GM12878 (cell line): ENCODE results near the gene HMG20B. TPM values are rescaled to one million over a fixed set of nuclear protein-coding genes. Genes with fewer than 3 reads are reported as not detected.
A peak's percentile ranks its signal among the peaks of the same experiment; 100 is the strongest.

Source experiments
- GATAD2B ChIP-seq: fragments of 450-650 bp; conservative IDR thresholded peaks from 2 replicates; pipeline ENCODE4 v1.6.1; 2017; ENCODE audit warnings: low read depth, mild to moderate bottlenecking, moderate library complexity
- HSF1 ChIP-seq: fragments of 150-350 bp; IDR thresholded peaks from 2 replicates; pipeline ENCODE4 v1.6.1; 2014; ENCODE audit warnings: mild to moderate bottlenecking, low read depth, low read length
- IKZF1 ChIP-seq: fragments of 450-650 bp; conservative IDR thresholded peaks from 2 replicates; pipeline ENCODE4 v1.6.1; 2017; ENCODE audit warnings: antibody characterized with exemption, mild to moderate bottlenecking
- MEF2A ChIP-seq: IDR thresholded peaks from 2 replicates; pipeline ENCODE4 v1.6.1; 2011; ENCODE audit warnings: low read depth, mild to moderate bottlenecking, low read length, moderate library complexity; ENCODE audit not compliant: insufficient read depth
- MYC ChIP-seq: IDR thresholded peaks from 2 replicates; pipeline ENCODE4 v1.6.1; 2011; ENCODE audit warnings: mild to moderate bottlenecking, low read length, moderate library complexity, inconsistent platforms; ENCODE audit not compliant: insufficient read depth, insufficient replicate concordance, insufficient read length, severe bottlenecking
- NFYB ChIP-seq: IDR thresholded peaks from 2 replicates; pipeline ENCODE4 v1.6.1; 2011; ENCODE audit warnings: low read depth, mild to moderate bottlenecking, low read length, improper control_type of control experiment, moderate library complexity; ENCODE audit not compliant: insufficient read depth
- PAX5 ChIP-seq: IDR thresholded peaks from 2 replicates; pipeline ENCODE4 v1.6.1; 2011; ENCODE audit warnings: low read depth, low read length, borderline replicate concordance
- PAX8 ChIP-seq: fragments of 450-650 bp; IDR thresholded peaks from 2 replicates; pipeline ENCODE4 v1.6.1; 2017; ENCODE audit warnings: mild to moderate bottlenecking, moderate library complexity
- POLR2A ChIP-seq: IDR thresholded peaks from 2 replicates; pipeline ENCODE4 v1.6.1; 2011; ENCODE audit warnings: low read depth, mild to moderate bottlenecking, low read length
- REST ChIP-seq: IDR thresholded peaks from 2 replicates; pipeline ENCODE4 v1.6.1; 2012; ENCODE audit warnings: mild to moderate bottlenecking, low read depth, low read length
- SMAD5 ChIP-seq: IDR thresholded peaks from 2 replicates; pipeline ENCODE4 v1.6.1; 2016; ENCODE audit warnings: antibody characterized with exemption, low read depth
- TCF12 ChIP-seq: IDR thresholded peaks from 2 replicates; pipeline ENCODE4 v1.6.1; 2011; ENCODE audit warnings: low read depth, mild to moderate bottlenecking, low read length
- TCF3 ChIP-seq: IDR thresholded peaks from 2 replicates; pipeline ENCODE4 v1.6.1; 2012; ENCODE audit warnings: low read depth, mild to moderate bottlenecking, low read length, borderline replicate concordance; ENCODE audit not compliant: insufficient read depth
- TCF7 ChIP-seq: IDR thresholded peaks from 2 replicates; pipeline ENCODE4 v1.6.1; 2014; ENCODE audit warnings: antibody characterized with exemption, borderline replicate concordance
- ZNF217 ChIP-seq: fragments of 450-650 bp; IDR thresholded peaks from 2 replicates; pipeline ENCODE4 v1.6.1; 2017; ENCODE audit warnings: antibody characterized with exemption, mild to moderate bottlenecking
- ZNF24 ChIP-seq: fragments of 450-650 bp; IDR thresholded peaks from 2 replicates; pipeline ENCODE4 v1.6.1; 2017; ENCODE audit warnings: antibody characterized with exemption, mild to moderate bottlenecking
- ZSCAN29 ChIP-seq: fragments of 450-650 bp; IDR thresholded peaks from 2 replicates; pipeline ENCODE4 v1.6.1; 2017; ENCODE audit warnings: mild to moderate bottlenecking, moderate library complexity
- polyA plus RNA-seq, 11 experiments: library from polyadenylated mRNA; depleted of rRNA in 4 of 11; unstranded in 6 of 11; stranded (reverse) in 5 of 11; fragments of >200 nt; fragmentation: Nextera tagmentation in 4 of 11; fragmentation: Illumina TruSeq in 1 of 11; extraction: Ambion mirVana in 4 of 11; extraction: Trizol in 1 of 11; gene quantifications; 1 replicate in 1 of 11; 2 replicates in 10 of 11; pipeline versions ENCODE4 v1.2.1 to v1.2.3, GENCODE V29; 2011 to 2016; ENCODE audit warnings: inconsistent platforms in 2 of 11, missing spikeins in 2 of 11, low read depth in 1 of 11
- total RNA-seq, 4 experiments: library from RNA; depleted of rRNA in 3 of 4; stranded (reverse); fragments of >200 nt in 3 of 4; fragmentation: Illumina TruSeq in 1 of 4; extraction: Trizol in 1 of 4; gene quantifications; 2 replicates each; pipeline versions ENCODE4 v1.2.1 to v1.2.3, GENCODE V29; 2013 to 2021
- TF ChIP-seq, protein P1 (sequence below): IDR thresholded peaks from 2 replicates; pipeline ENCODE4 v1.6.1; 2011; ENCODE audit warnings: low read depth, low read length, improper control_type of control experiment, borderline replicate concordance
- TF ChIP-seq, protein P2 (sequence below), 3 experiments: IDR thresholded peaks in 2 of 3; conservative IDR thresholded peaks in 1 of 3; 2 replicates each; pipeline ENCODE4 v1.5.1; 2011; ENCODE audit warnings: low read depth in 3 of 3, low read length in 3 of 3, mild to moderate bottlenecking in 3 of 3, control low read depth in 2 of 3, moderate library complexity in 2 of 3, inconsistent platforms in 1 of 3, mixed read lengths in 1 of 3; ENCODE audit not compliant: control insufficient read depth in 2 of 3, insufficient read depth in 1 of 3; ENCODE audit errors: extremely low read depth in 1 of 3
- TF ChIP-seq, protein P3 (sequence below): fragments of 450-650 bp; IDR thresholded peaks from 2 replicates; pipeline ENCODE4 v1.6.1; 2017; ENCODE audit warnings: borderline replicate concordance

Gene HMG20B
- total and polyA plus RNA-seq, 10 of the 15 experiments (the other 5 are each of a cell fraction or from before 2014, with no cell fraction given) = 0.37 to 92.7 (median 47.0) TPM

DNA sequence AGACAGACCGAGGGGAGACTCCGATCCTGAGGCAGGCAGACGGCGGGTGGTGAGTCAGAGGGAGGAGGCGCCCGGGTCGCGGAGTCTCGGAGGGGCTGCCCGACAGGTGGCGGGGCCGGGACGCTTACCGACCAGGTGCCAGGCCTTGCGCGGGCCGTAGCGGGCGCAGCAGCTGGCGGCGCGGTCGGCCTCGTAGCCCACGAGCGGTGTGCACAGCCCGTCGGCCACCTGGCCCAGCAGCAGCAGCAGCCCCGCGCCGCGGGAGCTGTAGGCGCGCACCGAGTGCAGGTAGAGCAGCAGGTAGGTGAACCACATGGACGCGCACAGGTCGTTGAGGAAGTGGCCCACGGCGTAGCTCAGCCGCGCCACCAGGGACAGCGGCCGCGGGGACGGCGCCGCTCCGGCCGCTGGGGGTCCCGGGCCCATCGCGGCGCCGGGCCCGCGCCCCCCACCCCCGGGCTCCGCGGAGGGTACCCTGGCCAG lies 15.7 kb upstream of the HMG20B start (continued):
- no peak for TF ChIP-seq SMAD5
- TF ChIP-seq REST = peak; percentile 56; the same call in 1 of the 2 replicates
- no peak for TF ChIP-seq PAX8
- TF ChIP-seq, protein P1, sequence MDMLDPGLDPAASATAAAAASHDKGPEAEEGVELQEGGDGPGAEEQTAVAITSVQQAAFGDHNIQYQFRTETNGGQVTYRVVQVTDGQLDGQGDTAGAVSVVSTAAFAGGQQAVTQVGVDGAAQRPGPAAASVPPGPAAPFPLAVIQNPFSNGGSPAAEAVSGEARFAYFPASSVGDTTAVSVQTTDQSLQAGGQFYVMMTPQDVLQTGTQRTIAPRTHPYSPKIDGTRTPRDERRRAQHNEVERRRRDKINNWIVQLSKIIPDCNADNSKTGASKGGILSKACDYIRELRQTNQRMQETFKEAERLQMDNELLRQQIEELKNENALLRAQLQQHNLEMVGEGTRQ = no peak
- TF ChIP-seq PAX5 = no peak
- TF ChIP-seq TCF7 = no peak
- TF ChIP-seq MEF2A = no peak
- TF ChIP-seq, protein P2, sequence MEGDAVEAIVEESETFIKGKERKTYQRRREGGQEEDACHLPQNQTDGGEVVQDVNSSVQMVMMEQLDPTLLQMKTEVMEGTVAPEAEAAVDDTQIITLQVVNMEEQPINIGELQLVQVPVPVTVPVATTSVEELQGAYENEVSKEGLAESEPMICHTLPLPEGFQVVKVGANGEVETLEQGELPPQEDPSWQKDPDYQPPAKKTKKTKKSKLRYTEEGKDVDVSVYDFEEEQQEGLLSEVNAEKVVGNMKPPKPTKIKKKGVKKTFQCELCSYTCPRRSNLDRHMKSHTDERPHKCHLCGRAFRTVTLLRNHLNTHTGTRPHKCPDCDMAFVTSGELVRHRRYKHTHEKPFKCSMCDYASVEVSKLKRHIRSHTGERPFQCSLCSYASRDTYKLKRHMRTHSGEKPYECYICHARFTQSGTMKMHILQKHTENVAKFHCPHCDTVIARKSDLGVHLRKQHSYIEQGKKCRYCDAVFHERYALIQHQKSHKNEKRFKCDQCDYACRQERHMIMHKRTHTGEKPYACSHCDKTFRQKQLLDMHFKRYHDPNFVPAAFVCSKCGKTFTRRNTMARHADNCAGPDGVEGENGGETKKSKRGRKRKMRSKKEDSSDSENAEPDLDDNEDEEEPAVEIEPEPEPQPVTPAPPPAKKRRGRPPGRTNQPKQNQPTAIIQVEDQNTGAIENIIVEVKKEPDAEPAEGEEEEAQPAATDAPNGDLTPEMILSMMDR (IDR thresholded peaks at IDR 0.05 in 2 of 3, conservative IDR thresholded peaks at IDR 0.05 in 1 of 3; ENCODE audit: control insufficient read depth in 2 of 3, extremely low read depth in 1 of 3, insufficient read depth in 1 of 3, low read depth in 3 of 3, low read length in 3 of 3) = peak in 1 of 3 experiments; percentile 6; a peak in 1 of 6 replicates
- TF ChIP-seq HSF1 = no peak
- 0 out of 2 replicates have a peak, but pooled peaks have one; percentile 54 for TF ChIP-seq IKZF1
- TF ChIP-seq TCF12 = peak; percentile 84
- TF ChIP-seq MYC = peak; percentile 52
- TF ChIP-seq ZNF217 = peak; percentile 60; the same call in 1 of the 2 replicates
- 0 out of 2 replicates have a peak, but pooled peaks have one; percentile 7 for TF ChIP-seq ZSCAN29
- TF ChIP-seq, protein P3, sequence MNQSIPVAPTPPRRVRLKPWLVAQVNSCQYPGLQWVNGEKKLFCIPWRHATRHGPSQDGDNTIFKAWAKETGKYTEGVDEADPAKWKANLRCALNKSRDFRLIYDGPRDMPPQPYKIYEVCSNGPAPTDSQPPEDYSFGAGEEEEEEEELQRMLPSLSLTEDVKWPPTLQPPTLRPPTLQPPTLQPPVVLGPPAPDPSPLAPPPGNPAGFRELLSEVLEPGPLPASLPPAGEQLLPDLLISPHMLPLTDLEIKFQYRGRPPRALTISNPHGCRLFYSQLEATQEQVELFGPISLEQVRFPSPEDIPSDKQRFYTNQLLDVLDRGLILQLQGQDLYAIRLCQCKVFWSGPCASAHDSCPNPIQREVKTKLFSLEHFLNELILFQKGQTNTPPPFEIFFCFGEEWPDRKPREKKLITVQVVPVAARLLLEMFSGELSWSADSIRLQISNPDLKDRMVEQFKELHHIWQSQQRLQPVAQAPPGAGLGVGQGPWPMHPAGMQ = no peak
- no peak for TF ChIP-seq ZNF24
- no peak for TF ChIP-seq POLR2A
- TF ChIP-seq TCF3 = peak; percentile 83
- peak; percentile 78 for TF ChIP-seq GATAD2B
- TF ChIP-seq NFYB = no peak
